ENCODE results near the gene MIDN.

MIDN gene

GRCh38 chr19:1280636-1281568 lies 32.5 kb downstream of the MIDN start:
- in situ Hi-C loops (cut with MboI; ENCODE audit: low sequenced_read_pairs), result no loop called here

- in situ Hi-C loops (cut with MboI; ENCODE audit: low sequenced_read_pairs), result no loop called here
Observed at GRCh38 chr19:1281569-1282287, 33.3 kb downstream of the MIDN start.

GRCh38 chr19:1282588-1283206 lies 34.3 kb downstream of the MIDN start:
- in situ Hi-C loops (cut with MboI; ENCODE audit: low sequenced_read_pairs), result no loop called here

- in situ Hi-C loops (cut with MboI; ENCODE audit: low sequenced_read_pairs), result no loop called here
Observed at GRCh38 chr19:1283207-1283916, 35.0 kb downstream of the MIDN start.

- in situ Hi-C loops (cut with MboI; ENCODE audit: low sequenced_read_pairs), result no loop called here
Observed at GRCh38 chr19:1283917-1284292, 35.5 kb downstream of the MIDN start.

- in situ Hi-C loops (cut with MboI; ENCODE audit: low sequenced_read_pairs), result no loop called here
Observed at GRCh38 chr19:1284293-1284978, 36.1 kb downstream of the MIDN start.

- in situ Hi-C loops (cut with MboI; ENCODE audit: low sequenced_read_pairs), result no loop called here
Observed at GRCh38 chr19:1284979-1285736, 36.8 kb downstream of the MIDN start.

- in situ Hi-C loops (cut with MboI; ENCODE audit: low sequenced_read_pairs), result no loop called here
Observed at GRCh38 chr19:1285737-1286360, 37.5 kb downstream of the MIDN start, which contains the start of gene EFNA2. Gene EFNA2 (plus strand): TSS chr19:1285873. CDS start chr19:1286169, 296 bp downstream.

- in situ Hi-C loops (cut with MboI; ENCODE audit: low sequenced_read_pairs), result no loop called here
Observed at GRCh38 chr19:1286487-1287353, 38.3 kb downstream of the MIDN start.

- in situ Hi-C loops (cut with MboI; ENCODE audit: low sequenced_read_pairs), result no loop called here
Observed at GRCh38 chr19:1287354-1288225, 39.2 kb downstream of the MIDN start.

GRCh38 chr19:1288226-1288612 lies 39.8 kb downstream of the MIDN start:
- in situ Hi-C loops (cut with MboI; ENCODE audit: low sequenced_read_pairs), result no loop called here

GRCh38 chr19:1288833-1289685 lies 40.7 kb downstream of the MIDN start:
- in situ Hi-C loops (cut with MboI; ENCODE audit: low sequenced_read_pairs), result no loop called here

- in situ Hi-C loops (cut with MboI; ENCODE audit: low sequenced_read_pairs), result no loop called here
Observed at GRCh38 chr19:1289686-1290025, 41.3 kb downstream of the MIDN start.

- in situ Hi-C loops (cut with MboI; ENCODE audit: low sequenced_read_pairs), result no loop called here
Observed at GRCh38 chr19:1290196-1290702, 41.9 kb downstream of the MIDN start.

GRCh38 chr19:1290703-1291651 lies 42.6 kb downstream of the MIDN start:
- in situ Hi-C loops (cut with MboI; ENCODE audit: low sequenced_read_pairs), result no loop called here

Data from hTERT RPE-1 (cell line).